Umbilical cord (tissue), 2 donors: ENCODE measurements around the gene PCCA. TPM values are rescaled to one million over a fixed set of nuclear protein-coding genes. Genes with fewer than 3 reads are reported as not detected.
"Not testable (repeated sequence)": the region's sequence is repeated elsewhere in the genome, so short reads cannot be mapped to it uniquely, and the experiment has no call there.

ENCODE experiments used
- DNase-seq: peaks from one replicate; pipeline ENCODE4 v3.0.0-alpha.2; 2015; ENCODE audit warnings: low spot score
- total RNA-seq: library from RNA; depleted of rRNA; stranded (reverse); fragments of >200 nt; gene quantifications from one replicate; pipeline ENCODE4 v1.2.3, GENCODE V29; 2014; ENCODE audit warnings: low replicate concordance; ENCODE audit not compliant: insufficient read depth

PCCA gene
- total RNA-seq, 1 donor from 2014 or later: 70.3 TPM

- no peak for DNase-seq
These were observed 272.6 kb downstream of the PCCA start for GRCh38 chr13:100361504-100361903.

- DNase-seq: no peak
These were observed 273.5 kb downstream of the PCCA start for GRCh38 chr13:100362371-100362770.

- peak; percentile 4 for DNase-seq
These were observed 273.9 kb downstream of the PCCA start for GRCh38 chr13:100362781-100363180.

- DNase-seq: peak; percentile 22
These were observed 274.4 kb downstream of the PCCA start for GRCh38 chr13:100363285-100363711.

- no peak for DNase-seq
These were observed 275.0 kb downstream of the PCCA start for GRCh38 chr13:100363874-100364273.

GRCh38 chr13:100364591-100364990 lies 275.7 kb downstream of the PCCA start:
- DNase-seq: no peak

GRCh38 chr13:100365680-100366079 lies 276.8 kb downstream of the PCCA start:
- DNase-seq: no peak

GRCh38 chr13:100378533-100378932 lies 289.6 kb downstream of the PCCA start:
- DNase-seq: no peak

GRCh38 chr13:100381595-100382224 lies 292.8 kb downstream of the PCCA start:
- no peak for DNase-seq

GRCh38 chr13:100382785-100383184 lies 293.9 kb downstream of the PCCA start:
- DNase-seq: no peak

- DNase-seq: no peak
These were observed 298.5 kb downstream of the PCCA start for GRCh38 chr13:100387416-100387815.

GRCh38 chr13:100388150-100388549 lies 299.3 kb downstream of the PCCA start:
- DNase-seq: not testable (repeated sequence)

GRCh38 chr13:100388923-100389322 lies 300.0 kb downstream of the PCCA start:
- no peak for DNase-seq

- no peak for DNase-seq
These were observed 300.7 kb downstream of the PCCA start for GRCh38 chr13:100389617-100390016.

- DNase-seq: peak; percentile 98
These were observed 304.1 kb downstream of the PCCA start for GRCh38 chr13:100392709-100393630.

GRCh38 chr13:100394005-100394695 lies 305.3 kb downstream of the PCCA start:
- DNase-seq: peak; percentile 79

- no peak for DNase-seq
These were observed 306.9 kb downstream of the PCCA start for GRCh38 chr13:100395698-100396373.

- no peak for DNase-seq
These were observed 307.9 kb downstream of the PCCA start for GRCh38 chr13:100396776-100397175.

GRCh38 chr13:100397627-100398026 lies 308.7 kb downstream of the PCCA start:
- DNase-seq: no peak

- no peak for DNase-seq
These were observed 309.5 kb downstream of the PCCA start for GRCh38 chr13:100398360-100398759.

- no peak for DNase-seq
These were observed 310.6 kb downstream of the PCCA start for GRCh38 chr13:100399455-100399854.

- DNase-seq: no peak
These were observed 314.8 kb downstream of the PCCA start for GRCh38 chr13:100403675-100404074.
